ENCODE data around the gene AUNIP. TPM values are rescaled to one million over a fixed set of nuclear protein-coding genes. Genes with fewer than 3 reads are reported as not detected.
"Not testable (repeated sequence)": the region's sequence is repeated elsewhere in the genome, so short reads cannot be mapped to it uniquely, and the experiment has no call there.

Gene AUNIP
- total RNA-seq, 1 donor from 2014 or later, result not detected

GRCh38 chr1:25848531-25848930 lies 10.7 kb downstream of the AUNIP start:
- TF ChIP-seq CTCF (IDR thresholded peaks at IDR 0.05), result no peak
- no peaks in the 10 kb centered on the region for H3K36me3 ChIP-seq
- H3K27me3 ChIP-seq, result no peaks in the 10 kb centered on the region
- intact Hi-C loops (cut with DNase I), result no loop called here
- no peaks in the 10 kb centered on the region for H3K9me3 ChIP-seq
- DNase-seq (ENCODE audit: low spot score in 2 of 2), result no peak
- H3K4me1 ChIP-seq, result no peaks in the 10 kb centered on the region
- no peak overlapping the region for H3K4me3 ChIP-seq
- H3K27ac ChIP-seq, result no peak overlapping the region

- no peaks in the 10 kb centered on the region for H3K36me3 ChIP-seq
- H3K27me3 ChIP-seq, result no peaks in the 10 kb centered on the region
- no peak for TF ChIP-seq CTCF (IDR thresholded peaks at IDR 0.05)
- intact Hi-C loops (cut with DNase I), result no loop called here
- no peaks in the 10 kb centered on the region for H3K9me3 ChIP-seq
- DNase-seq (ENCODE audit: low spot score in 2 of 2), result no peak
- H3K27ac ChIP-seq, result no peak overlapping the region
- no peaks in the 10 kb centered on the region for H3K4me1 ChIP-seq
- no peak overlapping the region for H3K4me3 ChIP-seq
Observed at GRCh38 chr1:25847929-25848328, 11.3 kb downstream of the AUNIP start.

GRCh38 chr1:25845664-25846063 lies 13.6 kb downstream of the AUNIP start:
- no peaks in the 10 kb centered on the region for H3K9me3 ChIP-seq
- no peak overlapping the region for H3K4me3 ChIP-seq
- no peak for TF ChIP-seq CTCF (IDR thresholded peaks at IDR 0.05)
- no peaks in the 10 kb centered on the region for H3K36me3 ChIP-seq
- no peaks in the 10 kb centered on the region for H3K4me1 ChIP-seq
- no peaks in the 10 kb centered on the region for H3K27me3 ChIP-seq
- H3K27ac ChIP-seq, result no peak overlapping the region
- intact Hi-C loops (cut with DNase I), result no loop called here
- DNase-seq (ENCODE audit: low spot score in 2 of 2), result no peak

GRCh38 chr1:25844536-25845337 lies 14.5 kb downstream of the AUNIP start:
- TF ChIP-seq CTCF (IDR thresholded peaks at IDR 0.05), result no peak
- DNase-seq (ENCODE audit: low spot score in 2 of 2), result no peak
- Histone ChIP-seq H3K9me3 (no peaks in the 10 kb centered on the region), H3K4me3 (no peak overlapping the region), H3K27me3 (no peaks in the 10 kb centered on the region), H3K27ac (no peak overlapping the region), H3K4me1 (no peaks in the 10 kb centered on the region), H3K36me3 (no peaks in the 10 kb centered on the region)
- intact Hi-C loops (cut with DNase I), result no loop called here

GRCh38 chr1:25843483-25843882 lies 15.8 kb downstream of the AUNIP start:
- TF ChIP-seq CTCF (IDR thresholded peaks at IDR 0.05), result no peak

GRCh38 chr1:25839808-25840207 lies 19.4 kb downstream of the AUNIP start:
- not testable (repeated sequence) for H3K36me3 ChIP-seq

More at GRCh38 chr1:25843483-25843882, 15.8 kb downstream of the AUNIP start:
- no peaks in the 10 kb centered on the region for H3K36me3 ChIP-seq
- H3K27ac ChIP-seq, result no peak overlapping the region
- no peak for DNase-seq (ENCODE audit: low spot score in 2 of 2)
- no peaks in the 10 kb centered on the region for H3K27me3 ChIP-seq
- no peaks in the 10 kb centered on the region for H3K9me3 ChIP-seq
- intact Hi-C loops (cut with DNase I), result no loop called here
- no peak overlapping the region for H3K4me3 ChIP-seq
- H3K4me1 ChIP-seq, result no peaks in the 10 kb centered on the region

More at GRCh38 chr1:25839808-25840207, 19.4 kb downstream of the AUNIP start:
- H3K4me1 ChIP-seq; H3K4me3 ChIP-seq; H3K27me3 ChIP-seq; H3K27ac ChIP-seq; DNase-seq (ENCODE audit: low spot score in 2 of 2); H3K9me3 ChIP-seq; intact Hi-C loops (cut with DNase I): not testable (repeated sequence)
